Measurements from ENCODE around the gene RPUSD2.

RPUSD2 gene

DNA sequence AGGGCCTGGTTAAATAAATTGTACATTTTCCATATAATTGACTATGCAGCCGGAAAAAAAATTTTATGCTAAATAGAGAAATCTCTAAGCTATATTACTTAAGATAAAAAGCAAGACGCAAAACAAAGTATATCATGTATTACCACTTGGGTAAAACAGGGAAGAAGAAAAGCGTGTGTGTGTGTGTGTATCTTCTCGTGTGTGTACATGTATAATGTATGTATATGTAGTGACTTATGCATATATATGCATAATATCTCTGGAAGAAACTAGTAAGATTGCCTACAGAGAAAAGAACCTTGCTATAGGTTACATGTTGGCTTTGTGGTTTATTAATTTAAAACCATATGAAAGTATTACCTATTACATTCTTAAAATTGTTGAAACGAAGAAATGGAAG is 44.0 kb downstream of the RPUSD2 start:
- no peak for DNase-seq (ENCODE audit: low read depth in 1 of 2, low spot score in 1 of 2)

GRCh38 chr15:40618023-40618422 is 48.9 kb downstream of the RPUSD2 start:
- DNase-seq (ENCODE audit: low read depth in 1 of 2, low spot score in 1 of 2): no peak

GRCh38 chr15:40618906-40619305 is 49.8 kb downstream of the RPUSD2 start:
- no peak for DNase-seq (ENCODE audit: low read depth in 1 of 2, low spot score in 1 of 2)

GRCh38 chr15:40623361-40623760 is 54.3 kb downstream of the RPUSD2 start:
- DNase-seq (ENCODE audit: low read depth in 1 of 2, low spot score in 1 of 2): no peak
